Neuronal stem cell (in vitro differentiated cells): Measurements from ENCODE around the gene NCAM2.
"Not testable (repeated sequence)": the region's sequence is repeated elsewhere in the genome, so short reads cannot be mapped to it uniquely, and the experiment has no call there.

ENCODE experiments used
- DNase-seq: peaks from one replicate; pipeline ENCODE4 v3.0.0-alpha.2; 2013; ENCODE audit warnings: low spot score
- H2AFZ ChIP-seq: one replicate; pipeline ENCODE4 v1.6.1; 2013; ENCODE audit warnings: mild to moderate bottlenecking, low read length, inconsistent platforms
- H2AK5ac ChIP-seq: 2 replicates; pipeline ENCODE4 v1.6.1; 2013; ENCODE audit warnings: low read depth, mild to moderate bottlenecking, inconsistent platforms, low read length, moderate library complexity, mixed read lengths
- H2BK120ac ChIP-seq: 2 replicates; pipeline ENCODE4 v1.6.1; 2013; ENCODE audit warnings: low read depth, mild to moderate bottlenecking, inconsistent platforms, low read length, moderate library complexity, mixed read lengths
- H2BK12ac ChIP-seq: one replicate; pipeline ENCODE4 v1.6.1; 2013; ENCODE audit warnings: low read length, inconsistent platforms
- H2BK15ac ChIP-seq: 2 replicates; pipeline ENCODE4 v1.6.1; 2013; ENCODE audit warnings: mild to moderate bottlenecking, low read length, inconsistent platforms, mixed read lengths
- H2BK5ac ChIP-seq: one replicate; pipeline ENCODE4 v1.6.1; 2013; ENCODE audit warnings: inconsistent platforms, mild to moderate bottlenecking, low read length, moderate library complexity
- H3K14ac ChIP-seq: one replicate; pipeline ENCODE4 v1.6.1; 2013; ENCODE audit warnings: low read length, inconsistent platforms
- H3K18ac ChIP-seq: 2 replicates; pipeline ENCODE4 v1.6.1; 2013; ENCODE audit warnings: low read length, inconsistent platforms
- H3K23ac ChIP-seq: 2 replicates; pipeline ENCODE4 v1.6.1; 2013; ENCODE audit warnings: low read depth, mild to moderate bottlenecking, mixed read lengths, low read length, inconsistent platforms; ENCODE audit not compliant: poor library complexity
- H3K27ac ChIP-seq: replicated peaks from 3 replicates; pipeline ENCODE4 v1.5.1; 2013; ENCODE audit warnings: low read length, inconsistent platforms
- H3K27me3 ChIP-seq, 3 experiments: 2 replicates each; pipeline ENCODE4 v1.6.1; 2013; ENCODE audit warnings: low read length in 3 of 3, mild to moderate bottlenecking in 2 of 3, inconsistent platforms in 1 of 3, low read depth in 1 of 3, mixed read lengths in 1 of 3, moderate library complexity in 1 of 3; ENCODE audit not compliant: control insufficient read depth in 3 of 3, insufficient read depth in 3 of 3
- H3K36me3 ChIP-seq, 2 donors: replicated peaks in 1 of 2; 2 replicates each; pipeline ENCODE4 v1.6.1; 2013; ENCODE audit warnings: low read length in 2 of 2; ENCODE audit not compliant: control insufficient read depth in 2 of 2, insufficient read depth in 2 of 2
- H3K4ac ChIP-seq: 2 replicates; pipeline ENCODE4 v1.6.1; 2013; ENCODE audit warnings: inconsistent platforms, mild to moderate bottlenecking, low read length, moderate library complexity
- H3K4me1 ChIP-seq, 2 donors: 1 replicate in 1 of 2; 2 replicates in 1 of 2; pipeline ENCODE4 v1.6.1; 2013; ENCODE audit warnings: low read length in 2 of 2, low read depth in 1 of 2; ENCODE audit not compliant: control insufficient read depth in 2 of 2, insufficient read depth in 1 of 2
- H3K4me2 ChIP-seq: one replicate; pipeline ENCODE4 v1.6.1; 2013; ENCODE audit warnings: mild to moderate bottlenecking, low read length, inconsistent platforms; ENCODE audit not compliant: insufficient read depth, poor library complexity, severe bottlenecking
- H3K4me3 ChIP-seq, 2 donors: 2 replicates each; pipeline ENCODE4 v1.5.1; 2013; ENCODE audit warnings: low read length in 2 of 2, mild to moderate bottlenecking in 2 of 2, inconsistent platforms in 1 of 2, moderate library complexity in 1 of 2
- H3K79me1 ChIP-seq: one replicate; pipeline ENCODE4 v1.6.1; 2013; ENCODE audit warnings: low read depth, mild to moderate bottlenecking, inconsistent platforms, low read length, moderate library complexity
- H3K9ac ChIP-seq: one replicate; pipeline ENCODE4 v1.6.1; 2013; ENCODE audit warnings: mild to moderate bottlenecking, low read depth, low read length, inconsistent platforms; ENCODE audit not compliant: poor library complexity
- H3K9me3 ChIP-seq, 2 donors: replicated peaks in 1 of 2; 2 replicates each; pipeline versions ENCODE3 to v1.6.1; 2013; ENCODE audit warnings: low read length in 2 of 2, mild to moderate bottlenecking in 2 of 2, inconsistent platforms in 1 of 2, low read depth in 1 of 2, mixed read lengths in 1 of 2, moderate library complexity in 1 of 2; ENCODE audit not compliant: control insufficient read depth in 2 of 2, insufficient read depth in 1 of 2
- H4K8ac ChIP-seq: one replicate; pipeline ENCODE4 v1.6.1; 2013; ENCODE audit warnings: low read depth, mild to moderate bottlenecking, inconsistent platforms, low read length, moderate library complexity
- H4K91ac ChIP-seq: one replicate; pipeline ENCODE4 v1.6.1; 2013; ENCODE audit warnings: low read length, low read depth, mild to moderate bottlenecking, inconsistent platforms; ENCODE audit not compliant: poor library complexity
- WGBS, 2 donors: extraction: QIAGEN DNeasy Blood & Tissue Kit; methylation state at CpG; one replicate each; pipeline ENCODE4 v1.1.7; 2013; ENCODE audit warnings: missing lambda C conversion rate in 2 of 2, mixed read lengths in 1 of 2; ENCODE audit not compliant: insufficient read length in 2 of 2, insufficient replicate concordance in 1 of 2; ENCODE audit errors: extremely low coverage in 2 of 2; 5-methylcytosine and 5-hydroxymethylcytosine counted together

Gene NCAM2

GRCh38 chr21:21148514-21148913 is 150.3 kb downstream of the NCAM2 start:
- no peak overlapping the region for H3K4me3 ChIP-seq
- no peaks in the 10 kb centered on the region for H3K9me3 ChIP-seq
- H2BK5ac ChIP-seq = no peak overlapping the region
- H3K79me1 ChIP-seq = no peaks in the 10 kb centered on the region
- H2BK12ac ChIP-seq = no peak overlapping the region
- no peak overlapping the region for H3K27ac ChIP-seq
- H2AFZ ChIP-seq = no peak overlapping the region
- H4K91ac ChIP-seq = no peak overlapping the region
- no peak overlapping the region for H2BK15ac ChIP-seq
- DNase-seq = no peak
- no CpG with 5 or more reads among the region's 1 CpG for WGBS, 2 donors
- H3K36me3 ChIP-seq = no peaks in the 10 kb centered on the region
- H3K4me1 ChIP-seq = no peaks in the 10 kb centered on the region
- no peak overlapping the region for H3K4ac ChIP-seq
- H3K4me2 ChIP-seq = no peak overlapping the region
- no peak overlapping the region for H3K14ac ChIP-seq
- H4K8ac ChIP-seq = no peak overlapping the region
- no peak overlapping the region for H3K18ac ChIP-seq
- H2AK5ac ChIP-seq = no peak overlapping the region
- no peak overlapping the region for H3K9ac ChIP-seq
- no peak overlapping the region for H3K23ac ChIP-seq
- H2BK120ac ChIP-seq = no peak overlapping the region
- H3K27me3 ChIP-seq = no peaks in the 10 kb centered on the region

DNA sequence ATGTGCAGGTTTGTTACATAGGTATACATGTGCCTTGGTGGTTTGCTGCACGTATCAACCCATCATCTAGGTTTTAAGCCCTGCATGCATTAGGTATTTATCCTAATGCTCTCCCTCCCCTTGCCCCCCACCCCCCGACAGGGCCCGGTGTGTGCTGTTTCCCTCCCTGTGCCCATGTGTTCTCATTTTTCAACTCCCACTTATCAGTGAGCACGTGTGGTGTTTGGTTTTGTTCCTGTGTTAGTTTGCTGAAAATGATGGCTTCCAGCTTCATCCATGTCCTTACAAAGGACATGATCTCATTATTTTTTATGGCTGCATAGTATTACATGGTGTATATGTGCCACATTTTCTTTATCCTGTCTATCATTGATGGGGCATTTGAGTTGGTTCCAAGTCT is 151.2 kb downstream of the NCAM2 start:
- not testable (repeated sequence) for H2BK12ac ChIP-seq, H4K91ac ChIP-seq, H3K18ac ChIP-seq, H3K23ac ChIP-seq, DNase-seq, H2BK5ac ChIP-seq, H3K4me1 ChIP-seq, H3K4me3 ChIP-seq, H3K4ac ChIP-seq, H2BK15ac ChIP-seq, H2AK5ac ChIP-seq, H3K14ac ChIP-seq, H3K9ac ChIP-seq, H2AFZ ChIP-seq, H3K9me3 ChIP-seq, H3K27me3 ChIP-seq, H3K79me1 ChIP-seq, H3K27ac ChIP-seq, H2BK120ac ChIP-seq, H3K36me3 ChIP-seq, H3K4me2 ChIP-seq, H4K8ac ChIP-seq
- WGBS, 2 donors = no CpG with 5 or more reads among the region's 4 CpGs

GRCh38 chr21:21151231-21151630 is 153.0 kb downstream of the NCAM2 start:
- no peaks in the 10 kb centered on the region for H3K9me3 ChIP-seq
- H3K27ac ChIP-seq = no peak overlapping the region
- H2BK120ac ChIP-seq = no peak overlapping the region
- no peak overlapping the region for H2AFZ ChIP-seq
- DNase-seq = no peak
- H3K14ac ChIP-seq = no peak overlapping the region
- no CpG with 5 or more reads among the region's 3 CpGs for WGBS, 2 donors
- no peak overlapping the region for H2AK5ac ChIP-seq
- no peak overlapping the region for H2BK5ac ChIP-seq
- no peak overlapping the region for H3K23ac ChIP-seq
- H3K4me1 ChIP-seq = no peaks in the 10 kb centered on the region
- H3K36me3 ChIP-seq = no peaks in the 10 kb centered on the region
- no peaks in the 10 kb centered on the region for H3K27me3 ChIP-seq
- H3K4ac ChIP-seq = no peak overlapping the region
- no peak overlapping the region for H3K18ac ChIP-seq
- no peak overlapping the region for H3K4me2 ChIP-seq
- H3K4me3 ChIP-seq = no peak overlapping the region
- no peaks in the 10 kb centered on the region for H3K79me1 ChIP-seq
- H2BK15ac ChIP-seq = no peak overlapping the region
- H2BK12ac ChIP-seq = no peak overlapping the region
- H3K9ac ChIP-seq = no peak overlapping the region
- H4K91ac ChIP-seq = no peak overlapping the region
- H4K8ac ChIP-seq = no peak overlapping the region

DNA sequence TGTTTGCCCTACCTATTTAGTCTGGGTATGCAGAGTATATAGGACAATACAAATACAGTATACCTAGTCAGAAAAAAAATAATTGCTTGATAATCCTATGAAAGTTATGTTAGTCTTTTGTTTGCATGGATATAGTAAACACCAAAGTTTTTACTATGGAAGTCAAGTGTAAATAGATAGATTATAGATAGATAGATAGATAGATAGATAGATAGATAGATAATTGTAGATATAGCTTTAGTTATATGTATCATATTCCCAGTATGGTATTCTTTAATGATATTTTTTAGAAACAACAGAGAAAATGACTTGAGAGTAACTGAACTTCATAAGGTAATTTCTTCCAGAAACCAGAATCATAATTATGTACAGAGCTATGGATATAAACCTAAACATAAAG is 158.2 kb downstream of the NCAM2 start:
- Histone ChIP-seq H2AFZ (no peak overlapping the region), H4K8ac (no peak overlapping the region), H3K27me3 (no peaks in the 10 kb centered on the region), H2BK12ac (no peak overlapping the region), H3K23ac (no peak overlapping the region), H2BK120ac (no peak overlapping the region), H3K4ac (no peak overlapping the region), H2AK5ac (no peak overlapping the region), H4K91ac (no peak overlapping the region), H3K79me1 (no peaks in the 10 kb centered on the region), H3K9me3 (no peaks in the 10 kb centered on the region), H3K14ac (no peak overlapping the region), H3K4me2 (no peak overlapping the region), H3K9ac (no peak overlapping the region), H2BK5ac (no peak overlapping the region), H3K18ac (no peak overlapping the region), H3K4me3 (no peak overlapping the region), H3K36me3 (no peaks in the 10 kb centered on the region), H3K27ac (no peak overlapping the region), H2BK15ac (no peak overlapping the region), H3K4me1 (no peaks in the 10 kb centered on the region)
- DNase-seq = no peak
